ENCODE measurements around the gene CDC42SE2.
"Not testable (repeated sequence)": the region's sequence is repeated elsewhere in the genome, so short reads cannot be mapped to it uniquely, and the experiment has no call there.

The CDC42SE2 gene

DNA sequence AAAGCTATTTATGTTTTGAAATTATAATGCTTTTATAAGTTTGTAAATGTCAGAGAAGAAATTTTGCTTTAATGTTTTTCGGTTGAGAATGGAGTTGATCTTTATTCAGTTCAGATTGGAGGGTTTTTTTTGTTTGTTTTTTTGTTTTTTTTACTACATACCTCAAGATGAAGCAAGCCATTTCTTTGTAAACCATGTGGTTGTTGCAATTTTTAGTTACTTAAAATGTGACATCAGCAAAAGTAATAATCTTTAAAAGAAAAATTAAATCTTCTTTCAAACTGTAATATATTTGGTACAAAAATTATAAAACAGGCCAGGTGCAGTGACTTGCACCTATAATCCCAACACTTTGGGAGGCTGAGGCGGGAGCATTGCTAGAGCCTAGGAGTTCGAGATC lies 102.6 kb downstream of the CDC42SE2 start:
- DNase-seq (ENCODE audit: low read depth), result no peak

DNA sequence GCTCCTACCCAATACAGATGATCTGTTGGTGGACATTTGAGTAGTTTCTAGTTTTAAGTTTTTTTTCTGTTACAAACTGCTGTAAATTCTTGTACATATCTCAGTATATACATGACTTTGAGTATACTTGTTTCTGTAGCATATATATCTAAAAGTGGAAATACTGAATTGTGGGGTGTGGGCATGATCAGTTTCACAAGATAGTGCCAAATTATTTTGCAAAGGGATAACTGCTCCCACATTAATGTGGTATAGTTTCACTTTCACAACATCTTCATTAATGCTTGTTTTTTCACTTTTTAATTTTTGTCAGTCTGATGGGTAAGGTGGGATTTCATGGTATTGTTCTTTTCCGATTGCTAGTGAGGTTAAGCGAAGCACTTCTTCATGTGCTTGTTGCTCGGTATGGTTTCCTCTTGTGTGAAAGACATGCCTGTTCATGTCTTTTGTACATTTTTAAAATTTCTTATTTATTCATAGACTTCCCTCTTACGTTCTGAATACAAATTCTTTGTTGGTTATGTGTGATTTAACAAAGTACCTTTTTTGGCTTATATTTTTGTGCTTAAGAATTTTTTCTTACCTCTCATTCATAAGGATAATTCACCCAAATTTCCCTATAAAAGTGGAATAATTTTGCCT lies 103.5 kb downstream of the CDC42SE2 start:
- DNase-seq (ENCODE audit: low read depth), result no peak

DNA sequence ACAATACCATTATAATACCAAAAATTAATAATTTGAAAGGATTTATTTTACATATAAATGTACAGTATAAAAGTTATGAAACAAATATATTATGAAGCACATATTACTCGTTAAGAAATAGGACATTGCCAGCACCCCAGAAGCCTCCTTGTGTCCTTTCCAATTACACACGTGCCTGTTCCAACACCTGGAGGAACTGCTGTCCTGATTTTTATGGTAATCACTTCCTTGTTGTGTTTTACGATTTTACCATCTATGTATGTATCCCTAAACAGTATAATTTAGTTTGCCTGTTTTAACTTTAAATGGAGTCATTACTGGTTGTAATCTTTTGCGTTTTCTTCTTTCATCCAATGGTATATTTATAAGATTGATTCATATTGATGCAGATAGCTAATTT lies 105.0 kb downstream of the CDC42SE2 start:
- no peak for DNase-seq (ENCODE audit: low read depth)

DNA sequence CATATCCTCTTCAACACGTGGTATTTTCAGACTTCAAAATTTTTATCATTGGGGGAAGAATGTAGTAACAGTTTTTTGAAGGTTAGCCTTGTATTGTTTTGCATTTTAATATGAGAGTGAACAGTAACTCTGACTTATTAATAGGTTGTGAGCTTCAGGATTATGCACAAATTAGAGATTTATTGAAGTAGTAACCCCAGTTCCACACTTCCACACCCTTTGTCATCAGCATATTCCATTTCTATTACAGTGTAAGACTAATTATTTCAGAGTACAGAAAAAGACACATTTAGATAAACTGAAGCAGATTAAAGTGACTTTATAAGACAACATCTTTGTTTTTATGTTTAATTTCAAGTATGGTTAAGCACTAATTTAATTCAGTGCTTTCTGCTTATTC lies 105.7 kb downstream of the CDC42SE2 start:
- no peak for DNase-seq (ENCODE audit: low read depth)

DNA sequence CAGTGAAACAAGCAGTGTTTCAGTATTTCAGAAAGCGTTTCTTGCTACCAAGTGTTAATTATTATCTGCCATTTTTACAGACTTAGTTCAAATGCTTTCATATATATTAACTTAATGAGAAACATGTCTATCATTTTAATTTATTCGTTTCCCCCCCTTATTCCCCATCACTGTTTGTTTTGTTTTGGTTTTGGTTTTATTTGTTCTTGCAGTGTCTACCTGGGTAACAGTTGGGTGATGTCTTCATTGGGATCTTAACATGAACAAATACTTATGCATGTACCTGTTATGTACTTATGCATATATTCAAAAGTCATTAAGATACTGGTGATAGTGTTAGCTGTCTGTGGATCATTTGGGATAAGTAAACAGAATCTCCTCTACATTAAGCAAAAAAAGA lies 108.0 kb downstream of the CDC42SE2 start:
- no peak for DNase-seq (ENCODE audit: low read depth)

DNA sequence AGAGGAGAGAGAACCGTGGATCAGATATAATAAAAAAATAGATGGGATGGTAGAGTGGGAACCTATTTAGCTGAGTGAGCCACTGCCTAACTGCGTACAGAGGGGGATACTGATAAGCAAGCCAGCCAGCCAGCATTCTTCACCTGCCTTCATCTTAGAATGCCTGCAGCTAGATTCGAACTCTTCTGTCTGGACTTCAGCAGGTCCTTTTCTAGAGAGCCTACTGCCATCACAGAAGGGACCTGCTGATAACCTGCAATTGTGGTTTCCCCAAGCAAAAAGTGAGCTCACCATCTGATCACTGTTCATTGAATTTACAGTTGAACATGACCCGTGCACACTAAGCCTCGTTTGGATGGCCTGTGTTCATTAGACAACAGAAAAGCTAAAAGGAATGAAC lies 109.4 kb downstream of the CDC42SE2 start:
- no peak for DNase-seq (ENCODE audit: low read depth)

DNA sequence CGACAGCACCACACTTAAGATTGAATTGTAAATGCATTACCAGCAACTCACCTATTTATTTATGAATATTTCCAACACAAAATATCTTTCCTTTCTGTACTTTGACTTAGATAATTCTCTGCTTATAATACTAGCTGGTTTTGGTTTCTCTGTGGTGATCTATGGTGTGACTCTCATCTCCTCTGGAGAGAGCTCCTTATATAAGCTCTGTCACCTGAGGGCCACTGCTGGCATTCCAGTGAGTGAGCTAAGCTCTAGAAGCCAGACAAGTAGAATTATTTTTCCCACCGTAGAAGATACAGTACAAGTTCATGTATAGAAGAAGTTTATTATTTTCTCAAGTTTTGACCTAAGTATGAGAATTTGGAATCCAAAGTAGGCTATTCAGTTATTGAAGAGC lies 111.5 kb downstream of the CDC42SE2 start:
- no peak for DNase-seq (ENCODE audit: low read depth)

DNA sequence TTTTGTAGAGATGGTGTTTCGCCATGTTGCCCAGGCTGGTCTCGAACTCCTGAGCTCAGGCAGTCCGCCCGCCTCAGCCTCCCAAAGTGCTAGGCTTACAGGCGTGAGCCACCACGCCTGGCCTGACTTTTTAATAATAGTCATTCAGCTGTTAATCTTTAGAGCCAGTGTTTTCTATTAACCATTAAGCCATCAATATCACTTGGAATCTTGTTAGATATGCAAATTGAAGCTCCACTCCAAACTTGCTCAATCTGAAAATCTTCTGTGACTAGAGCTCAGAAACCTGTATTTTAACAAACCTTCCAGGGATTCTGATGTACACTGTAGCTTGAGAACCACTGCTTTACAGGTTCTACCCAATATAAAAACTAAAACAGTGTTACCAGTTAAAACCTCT lies 113.5 kb downstream of the CDC42SE2 start:
- no peak for DNase-seq (ENCODE audit: low read depth)

DNA sequence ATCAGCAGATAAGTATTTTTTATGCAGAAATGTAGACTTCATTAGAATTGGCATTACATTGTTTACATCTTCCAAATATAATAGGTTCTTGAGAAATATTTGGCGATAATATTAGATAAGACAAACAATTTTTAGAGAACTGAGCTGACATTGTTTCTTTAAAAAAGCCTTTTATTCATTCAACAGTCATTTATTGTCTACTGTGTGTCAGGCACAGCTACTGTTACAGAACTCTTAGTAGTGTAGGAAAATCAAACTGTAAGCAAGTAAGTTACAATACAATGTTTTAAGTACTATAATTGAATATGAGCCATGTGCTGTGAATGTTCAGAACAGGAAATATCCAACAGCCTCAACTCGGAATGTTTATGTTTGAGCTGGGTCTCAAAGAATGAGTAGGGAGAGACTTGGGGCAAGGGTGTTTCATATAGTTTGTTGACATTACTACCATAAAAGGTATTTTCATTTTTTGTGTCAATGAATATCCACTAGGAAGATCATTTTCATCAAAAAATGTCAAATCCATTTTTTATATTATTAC lies 114.0 kb downstream of the CDC42SE2 start:
- DNase-seq (ENCODE audit: low read depth), result no peak

DNA sequence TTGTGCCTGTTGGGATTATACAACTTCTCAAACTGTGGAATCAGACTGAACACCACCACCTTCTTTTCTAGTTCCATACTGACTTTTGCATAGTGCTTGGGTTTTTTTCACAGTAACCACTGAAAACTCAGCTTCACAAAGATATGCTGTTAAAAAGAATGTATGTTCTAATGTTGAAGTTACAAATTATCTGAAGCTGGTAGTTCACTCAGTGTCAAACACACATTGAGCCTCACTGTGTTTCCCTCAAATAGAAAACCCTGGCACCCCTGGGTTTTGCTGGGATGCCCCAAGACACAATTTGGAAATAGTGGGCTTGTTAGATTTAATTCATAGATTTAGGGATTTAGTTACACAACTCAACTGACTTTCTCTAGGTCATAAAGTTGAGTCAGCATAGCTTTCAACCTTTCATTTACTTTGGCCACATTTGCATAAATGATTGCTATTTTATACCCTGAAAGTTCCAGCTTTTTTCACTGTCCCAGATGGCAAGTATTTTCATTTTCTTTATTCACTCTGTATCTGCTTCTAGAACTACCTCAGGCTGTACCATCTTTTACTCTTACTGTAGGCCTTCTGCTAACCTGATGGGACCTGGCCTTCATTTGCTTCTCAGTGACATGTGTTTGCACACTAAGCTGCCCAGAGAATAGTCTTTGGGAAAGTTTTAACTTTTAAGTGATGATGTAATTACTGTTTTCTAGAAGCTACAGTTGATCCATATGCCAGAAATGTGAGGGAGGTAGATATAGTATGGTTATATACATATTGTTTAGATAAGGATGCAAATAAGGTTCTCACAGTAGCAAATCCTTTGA lies 115.1 kb downstream of the CDC42SE2 start:
- no peak for DNase-seq (ENCODE audit: low read depth)

DNA sequence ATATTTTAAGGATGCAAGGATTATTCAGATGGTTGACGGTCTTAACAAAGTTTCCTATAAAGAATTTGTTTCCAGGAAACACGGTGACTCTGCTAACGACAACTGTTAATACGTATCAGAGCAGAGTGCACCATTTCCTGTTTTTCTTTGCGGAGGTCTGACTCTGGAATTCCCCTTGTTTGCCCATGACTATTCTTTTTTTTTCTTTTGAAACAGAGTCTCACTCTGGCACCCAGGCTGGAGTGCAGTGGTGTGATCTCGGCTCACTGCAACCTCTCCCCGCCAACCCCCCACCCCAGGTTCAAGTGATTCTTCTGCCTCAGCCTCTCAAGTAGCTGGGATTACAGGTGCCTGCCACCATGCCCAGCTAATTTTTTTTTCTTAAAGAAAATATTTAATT lies 115.9 kb downstream of the CDC42SE2 start:
- peak; percentile 53 for DNase-seq (ENCODE audit: low read depth)

DNA sequence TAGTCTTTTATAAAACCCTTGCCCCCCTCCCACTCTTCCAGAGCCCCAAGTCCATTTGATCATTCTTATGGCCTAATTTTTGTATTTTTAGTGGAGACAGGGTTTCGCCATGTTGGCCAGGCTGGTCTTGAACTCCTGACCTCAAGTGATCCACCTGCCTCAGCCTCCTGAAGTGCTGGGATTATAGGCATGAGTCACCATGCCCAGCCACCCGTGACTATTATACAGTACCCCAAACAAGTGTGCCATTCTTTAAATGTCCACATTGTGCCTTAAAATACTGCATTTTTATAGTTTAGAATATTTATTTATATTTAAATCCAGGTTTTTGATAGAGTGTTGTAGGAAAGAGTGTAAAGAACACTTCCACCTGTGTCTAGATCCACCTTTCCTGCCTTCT lies 116.4 kb downstream of the CDC42SE2 start:
- DNase-seq (ENCODE audit: low read depth), result not testable (repeated sequence)

DNA sequence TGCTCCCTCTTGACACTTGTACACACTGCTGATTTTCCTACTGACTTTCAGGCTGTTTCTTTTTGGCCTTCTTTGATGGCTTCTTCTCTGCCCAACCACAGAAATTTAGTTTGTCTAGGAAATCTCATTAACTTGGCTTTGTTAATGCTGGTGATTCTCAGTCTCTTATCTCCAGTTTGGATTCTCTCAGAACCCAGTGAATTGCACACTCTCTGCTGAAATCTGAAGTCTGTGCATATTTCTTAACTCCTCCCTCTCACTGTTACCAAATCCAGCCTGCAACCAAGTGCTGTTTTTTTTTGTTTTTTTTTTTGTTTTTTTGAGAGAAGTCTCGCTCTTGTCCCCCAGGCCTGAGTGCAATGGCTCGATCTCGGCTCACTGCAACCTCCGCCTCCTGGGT lies 117.2 kb downstream of the CDC42SE2 start:
- DNase-seq (ENCODE audit: low read depth), result no peak

DNA sequence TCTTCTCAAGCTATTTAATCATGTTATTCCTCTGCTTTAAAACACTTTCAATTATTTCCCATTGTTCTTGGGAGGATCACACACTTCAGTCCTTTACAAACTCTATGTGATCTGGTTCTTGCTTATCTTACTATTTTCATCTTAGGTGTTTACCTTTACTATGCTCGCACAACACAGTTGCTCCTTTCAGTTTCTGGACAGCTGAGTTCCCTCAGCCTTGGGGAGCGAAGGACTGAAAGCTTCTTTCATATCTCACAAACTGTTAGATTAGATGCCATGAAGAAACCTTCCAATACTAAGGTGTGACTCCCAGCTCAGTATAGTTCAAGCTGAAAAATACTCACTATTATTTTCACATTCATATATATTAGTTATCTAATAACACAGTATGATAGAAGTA lies 117.9 kb downstream of the CDC42SE2 start:
- no peak for DNase-seq (ENCODE audit: low read depth)

DNA sequence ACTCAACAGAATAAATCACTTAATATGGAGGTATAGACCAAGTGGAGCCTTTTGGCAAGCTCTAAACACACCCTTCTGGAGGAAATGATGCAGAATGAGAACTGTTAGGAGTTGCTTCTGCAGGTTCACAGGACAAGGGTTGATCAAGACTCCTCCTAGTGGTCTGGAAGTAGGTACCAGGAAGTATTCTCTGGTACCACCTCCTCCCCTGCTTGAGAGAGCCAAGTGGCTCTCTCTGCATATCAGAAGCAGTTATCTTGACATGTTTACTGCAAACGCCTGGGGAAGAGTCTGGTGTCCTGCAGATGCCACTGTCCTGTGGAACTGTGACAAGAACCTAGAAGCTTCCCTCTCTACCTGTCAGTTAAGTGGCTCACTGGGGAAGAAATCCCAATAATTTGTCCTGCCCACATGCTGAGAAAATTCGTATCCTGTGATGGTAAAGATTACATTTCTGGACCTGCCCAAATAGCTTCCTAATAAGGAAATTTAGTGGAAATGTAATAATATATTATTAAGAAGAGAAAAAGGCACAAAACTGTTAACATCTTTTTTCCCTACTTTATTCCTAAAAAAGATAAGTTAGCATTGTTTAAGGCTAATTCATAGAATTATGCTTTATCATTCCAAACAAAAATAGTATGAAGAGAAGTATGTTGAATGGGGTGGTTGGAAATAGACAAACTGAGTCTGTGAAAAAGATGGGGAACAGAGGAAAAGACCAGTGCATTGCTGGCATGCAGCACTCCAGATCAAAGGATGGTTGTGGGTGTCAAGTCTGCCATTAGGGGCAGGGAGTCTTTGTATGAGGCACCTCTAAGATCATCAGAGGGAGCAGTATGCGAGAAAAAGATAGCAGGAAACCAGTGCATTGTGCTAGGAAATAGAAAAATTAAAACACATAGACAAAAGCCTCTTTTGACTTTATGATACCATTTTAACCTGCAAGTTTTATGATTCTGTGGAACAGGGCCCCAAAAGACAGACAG lies 118.8 kb downstream of the CDC42SE2 start:
- DNase-seq (ENCODE audit: low read depth), result no peak

DNA sequence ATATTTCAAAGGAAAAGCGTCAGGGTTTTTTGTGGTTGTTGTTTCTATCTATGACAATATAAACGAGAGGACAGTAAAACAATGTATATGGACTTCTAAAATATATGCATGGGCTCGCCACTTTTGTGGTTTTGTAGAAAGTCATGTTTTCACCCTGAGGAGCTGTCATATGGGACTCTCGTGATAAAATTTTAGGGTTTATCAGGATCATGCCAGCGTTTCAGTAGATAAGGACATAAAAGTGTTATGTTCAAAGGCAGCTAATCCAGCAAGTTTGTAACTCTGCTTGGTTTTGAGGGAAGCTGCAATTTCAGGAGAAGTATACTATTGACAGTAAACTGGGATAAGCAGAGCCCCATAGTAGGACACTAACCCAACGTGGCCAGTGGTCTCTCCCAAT lies 120.3 kb downstream of the CDC42SE2 start:
- no peak for DNase-seq (ENCODE audit: low read depth)

DNA sequence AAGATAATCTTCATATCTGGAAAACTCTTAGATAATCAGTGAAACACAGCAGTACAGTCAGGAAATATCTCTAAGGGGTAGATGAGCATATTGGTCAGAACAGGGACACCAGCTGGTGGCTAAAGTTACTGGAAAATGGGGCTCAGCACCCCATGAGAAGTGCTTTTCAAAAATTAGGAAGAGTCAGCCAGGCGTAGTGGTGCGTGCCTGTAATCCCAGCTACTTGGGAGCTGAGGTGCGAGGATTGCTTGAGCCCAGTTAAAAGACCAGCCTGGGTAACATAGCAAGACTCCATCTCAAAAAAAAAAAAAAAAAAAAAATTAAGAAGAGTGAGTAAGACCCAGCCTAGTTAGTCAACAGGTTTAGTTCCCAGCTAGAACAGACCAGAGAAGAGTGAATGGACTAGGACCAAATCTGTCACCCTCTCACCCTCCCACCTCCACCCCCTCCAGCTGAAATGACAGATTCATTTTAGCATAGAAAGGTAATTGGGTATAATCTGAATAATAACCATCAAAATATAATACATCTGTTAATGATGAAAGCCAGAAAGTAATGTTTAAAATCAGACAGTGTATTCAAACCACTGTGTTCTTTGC lies 120.9 kb downstream of the CDC42SE2 start:
- no peak for DNase-seq (ENCODE audit: low read depth)

DNA sequence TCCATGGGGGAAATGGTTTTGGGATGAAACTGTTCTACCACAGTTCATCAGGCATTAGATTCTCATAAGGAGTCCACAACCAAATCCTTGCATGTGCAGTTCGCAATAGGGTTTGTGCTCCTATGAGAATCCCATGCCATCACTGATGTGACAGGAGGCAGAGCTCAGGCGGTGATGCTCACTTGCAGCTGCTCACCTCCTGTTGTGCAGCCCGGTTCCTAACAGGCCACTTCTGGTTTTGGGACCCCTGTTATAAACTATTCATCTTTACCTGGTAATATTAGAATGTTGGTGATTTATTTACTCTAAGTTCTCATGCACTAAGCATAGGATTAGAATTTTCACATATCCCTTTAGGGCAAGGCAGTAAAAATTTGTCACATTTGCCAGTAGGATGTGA lies 122.3 kb downstream of the CDC42SE2 start:
- DNase-seq (ENCODE audit: low read depth), result no peak

DNA sequence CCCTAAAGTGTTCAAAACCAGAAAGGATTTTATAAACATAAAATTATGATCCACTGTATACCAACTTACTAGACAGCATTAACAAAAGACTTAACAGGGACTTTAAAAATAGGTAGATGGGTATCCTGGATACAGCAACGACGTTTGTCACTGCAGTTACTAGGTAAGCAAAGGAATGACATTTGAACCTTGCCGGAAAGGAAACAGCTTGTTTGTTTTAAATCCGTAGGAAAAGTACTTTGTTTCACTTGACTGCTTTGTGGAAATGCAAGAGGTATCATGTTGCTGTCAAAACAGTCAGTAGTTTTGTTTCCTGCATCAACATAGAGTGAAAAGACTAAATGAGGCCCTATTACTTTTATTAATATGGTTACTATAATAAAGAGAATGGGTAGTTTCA lies 122.9 kb downstream of the CDC42SE2 start:
- no peak for DNase-seq (ENCODE audit: low read depth)

DNA sequence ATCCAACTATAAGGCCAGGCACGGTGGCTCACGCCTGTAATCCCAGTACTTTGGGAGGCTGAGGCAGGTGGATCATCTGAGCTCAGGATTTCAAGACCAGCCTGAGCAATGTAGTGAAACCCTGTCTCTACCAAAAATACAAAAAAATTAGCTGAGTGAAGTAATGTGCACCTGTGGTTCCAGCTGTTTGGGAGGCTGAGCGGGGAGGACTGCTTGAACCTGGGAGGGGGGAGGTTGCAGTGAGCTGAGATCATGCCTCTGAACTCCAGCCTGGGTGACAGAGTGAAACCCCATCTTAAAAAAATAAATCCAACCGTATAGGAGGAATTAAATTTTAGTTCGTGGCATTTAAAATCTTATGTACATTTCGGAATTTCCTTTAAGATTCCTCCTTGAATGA lies 123.4 kb downstream of the CDC42SE2 start:
- DNase-seq (ENCODE audit: low read depth), result no peak

DNA sequence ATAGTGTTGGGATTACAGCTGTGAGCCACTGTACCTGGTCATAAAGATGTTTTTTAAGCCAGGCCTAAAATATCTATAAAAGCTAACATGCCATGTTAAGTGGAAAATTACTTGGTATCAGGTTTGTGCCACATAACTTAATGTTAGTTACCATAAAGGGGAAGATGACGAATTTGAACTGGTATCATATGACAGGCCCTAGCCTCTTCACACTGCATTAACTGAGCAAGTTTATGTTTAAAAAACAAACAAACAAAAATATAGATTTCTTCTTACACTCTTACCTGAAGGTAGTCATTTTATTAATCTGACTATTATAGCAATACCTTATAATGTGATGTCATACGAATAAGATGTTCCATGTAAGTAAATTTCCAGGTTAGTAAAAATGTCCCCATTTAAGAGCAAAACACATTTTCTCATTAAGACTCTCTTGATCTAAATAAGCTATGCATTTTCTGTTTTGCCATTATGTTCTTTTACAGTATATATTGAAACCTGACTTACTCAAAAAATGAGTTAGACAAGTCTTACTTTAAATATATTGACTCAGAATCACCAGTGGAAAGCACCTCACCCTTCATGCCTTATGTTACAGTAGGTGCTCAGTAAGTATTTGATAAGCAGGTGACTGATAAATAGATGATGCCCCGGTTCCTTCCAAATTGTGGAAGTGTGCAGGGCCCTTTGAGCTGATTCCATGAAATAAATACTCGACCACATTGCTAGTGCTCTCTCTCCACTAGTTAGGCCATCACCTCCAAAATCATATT lies 125.4 kb downstream of the CDC42SE2 start:
- DNase-seq (ENCODE audit: low read depth), result no peak

Measured in stimulated activated CD8-positive, alpha-beta memory T cell treated with anti-CD3 and anti-CD28 coated beads, Interleukin-12 subunit alpha, Interleukin-12 subunit beta, amount 100 ng/mL, for 4 hours (primary cell).